Subcutaneous preadipocyte (primary cell): ENCODE measurements around the gene NANOGP8. TPM values are rescaled to one million over a fixed set of nuclear protein-coding genes. Genes with fewer than 3 reads are reported as not detected.

ENCODE experiments used
- total RNA-seq: library from RNA; depleted of rRNA; stranded (reverse); fragments of >200 nt; gene quantifications from 2 replicates; pipeline ENCODE4 v1.2.3, GENCODE V29; 2012

Gene NANOGP8
- total RNA-seq, result 0.39 and 0.73 TPM in 2 replicates

GRCh38 chr15:35085176-35085919, at the start of gene NANOGP8:
NANOGP8 (minus strand) TSS chr15:35085295; CDS start chr15:35085110, 185 bp downstream.

Other genes starting within 250 kb of the NANOGP8 start
- 22.8 and 30.9 TPM in 2 replicates for gene AQR, start 115.6 kb downstream of the NANOGP8 start, total RNA-seq
- gene ZNF770, start 97.0 kb downstream of the NANOGP8 start, total RNA-seq, result 19.5 and 26.4 TPM in 2 replicates